Erythroblast (primary cell): ENCODE data around the gene ZSWIM5.

Source experiments
- GATA1 ChIP-seq: IDR thresholded peaks from 2 replicates; pipeline ENCODE4 v1.6.1; 2011; ENCODE audit warnings: low read depth, mild to moderate bottlenecking, control low read depth, low read length, moderate library complexity
- POLR2A ChIP-seq: IDR thresholded peaks from 2 replicates; pipeline ENCODE4 v1.6.1; 2011; ENCODE audit warnings: mild to moderate bottlenecking, low read length

GRCh38 chr1:45172764-45173163, 33.6 kb downstream of the ZSWIM5 start:
- TF ChIP-seq POLR2A (no peak), GATA1 (no peak)
